Astrocyte of the cerebellum (primary cell): ENCODE measurements around the gene CNOT9.

Experiments used
- DNase-seq: peaks from one replicate; pipeline ENCODE4 v3.0.0-alpha.2; 2011; ENCODE audit warnings: low read depth
- H3K4me3 ChIP-seq: 2 replicates; pipeline ENCODE4 v1.5.1; 2011; ENCODE audit warnings: mild to moderate bottlenecking, low read depth, low read length, moderate library complexity
- in situ Hi-C: cut with HindIII; loops from 2 replicates; pipeline ENCODE4 v1.10.0; 2017; ENCODE audit warnings: low sequenced_read_pairs
- TF ChIP-seq, protein P1 (sequence below): IDR thresholded peaks from 2 replicates; pipeline ENCODE4 v1.5.1; 2012; ENCODE audit warnings: low read length, low read depth, moderate library complexity, mild to moderate bottlenecking; ENCODE audit errors: missing control alignments

CNOT9 gene

GRCh38 chr2:218585541-218585940 lies 16.9 kb downstream of the CNOT9 start:
- in situ Hi-C loops = no loop called here
- no peak overlapping the region for H3K4me3 ChIP-seq
- TF ChIP-seq, protein P1, sequence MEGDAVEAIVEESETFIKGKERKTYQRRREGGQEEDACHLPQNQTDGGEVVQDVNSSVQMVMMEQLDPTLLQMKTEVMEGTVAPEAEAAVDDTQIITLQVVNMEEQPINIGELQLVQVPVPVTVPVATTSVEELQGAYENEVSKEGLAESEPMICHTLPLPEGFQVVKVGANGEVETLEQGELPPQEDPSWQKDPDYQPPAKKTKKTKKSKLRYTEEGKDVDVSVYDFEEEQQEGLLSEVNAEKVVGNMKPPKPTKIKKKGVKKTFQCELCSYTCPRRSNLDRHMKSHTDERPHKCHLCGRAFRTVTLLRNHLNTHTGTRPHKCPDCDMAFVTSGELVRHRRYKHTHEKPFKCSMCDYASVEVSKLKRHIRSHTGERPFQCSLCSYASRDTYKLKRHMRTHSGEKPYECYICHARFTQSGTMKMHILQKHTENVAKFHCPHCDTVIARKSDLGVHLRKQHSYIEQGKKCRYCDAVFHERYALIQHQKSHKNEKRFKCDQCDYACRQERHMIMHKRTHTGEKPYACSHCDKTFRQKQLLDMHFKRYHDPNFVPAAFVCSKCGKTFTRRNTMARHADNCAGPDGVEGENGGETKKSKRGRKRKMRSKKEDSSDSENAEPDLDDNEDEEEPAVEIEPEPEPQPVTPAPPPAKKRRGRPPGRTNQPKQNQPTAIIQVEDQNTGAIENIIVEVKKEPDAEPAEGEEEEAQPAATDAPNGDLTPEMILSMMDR = no peak
- DNase-seq = no peak

GRCh38 chr2:218605432-218605831 lies 36.8 kb downstream of the CNOT9 start:
- in situ Hi-C loops = no loop called here
- no peak overlapping the region for H3K4me3 ChIP-seq
- TF ChIP-seq, protein P1 = no peak
- peak; percentile 45 for DNase-seq

- TF ChIP-seq, protein P1 = no peak
Observed at GRCh38 chr2:218607436-218608115, 38.9 kb downstream of the CNOT9 start, which contains the start of gene PLCD4. Gene PLCD4, plus strand, starts transcription at chr2:218607899. Its CDS starts 7,841 bp downstream, at chr2:218615740.

DNA sequence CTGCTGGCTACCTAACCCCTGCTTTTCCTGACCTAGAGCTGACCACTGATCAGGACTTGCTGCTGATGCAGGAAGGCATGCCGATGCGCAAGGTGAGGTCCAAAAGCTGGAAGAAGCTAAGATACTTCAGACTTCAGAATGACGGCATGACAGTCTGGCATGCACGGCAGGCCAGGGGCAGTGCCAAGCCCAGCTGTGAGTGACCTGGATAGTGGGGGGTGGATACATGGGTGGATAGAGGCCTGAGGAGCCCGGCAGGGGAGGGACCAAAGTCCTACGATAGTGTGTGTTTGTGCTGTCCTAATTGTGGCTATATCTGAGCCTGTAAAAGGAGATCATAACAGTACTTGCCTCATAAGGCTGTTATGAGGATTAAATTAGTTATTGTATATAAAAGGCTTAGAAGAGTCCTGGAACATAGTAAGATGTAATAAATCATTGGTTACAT lies 47.3 kb downstream of the CNOT9 start:
- TF ChIP-seq, protein P1 = no peak
- H3K4me3 ChIP-seq = no peak overlapping the region
- no peak for DNase-seq
- in situ Hi-C loops = no loop called here

More at GRCh38 chr2:218607436-218608115, 38.9 kb downstream of the CNOT9 start, which contains the start of gene PLCD4:
- DNase-seq = no peak
- H3K4me3 ChIP-seq = peak within 1 kb of the TSS; percentile 13
- in situ Hi-C loops = no loop called here

GRCh38 chr2:218618102-218618860 lies 49.6 kb downstream of the CNOT9 start:
- TF ChIP-seq, protein P1 = no peak
- DNase-seq = no peak
- in situ Hi-C loops = no loop called here
- no peak overlapping the region for H3K4me3 ChIP-seq

DNA sequence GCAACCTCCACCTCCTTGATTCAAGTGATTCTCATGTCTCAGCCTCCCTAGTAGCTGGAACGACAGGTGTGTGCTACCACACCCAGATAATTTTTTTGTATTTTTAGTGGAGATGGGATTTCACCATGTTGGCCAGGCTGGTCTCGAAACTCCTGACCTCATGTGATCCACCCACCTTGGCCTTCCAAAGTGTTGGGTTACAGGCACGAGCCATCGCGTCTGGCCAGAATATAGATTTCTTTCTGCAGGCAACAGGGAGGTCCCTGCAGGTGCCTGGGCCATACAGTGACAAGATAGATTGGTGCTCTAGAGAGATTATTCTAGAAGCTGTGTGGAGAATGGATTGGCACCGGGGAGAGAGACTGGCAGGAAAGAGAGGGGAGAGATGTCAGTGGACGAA lies 52.4 kb downstream of the CNOT9 start:
- DNase-seq = no peak
- in situ Hi-C loops = no loop called here
- TF ChIP-seq, protein P1 = no peak
- no peak overlapping the region for H3K4me3 ChIP-seq
